ENCODE results near the gene SYT9.

SYT9 gene

GRCh38 chr11:7347611-7348431 lies 96.1 kb downstream of the SYT9 start:
- no peak for DNase-seq

DNA sequence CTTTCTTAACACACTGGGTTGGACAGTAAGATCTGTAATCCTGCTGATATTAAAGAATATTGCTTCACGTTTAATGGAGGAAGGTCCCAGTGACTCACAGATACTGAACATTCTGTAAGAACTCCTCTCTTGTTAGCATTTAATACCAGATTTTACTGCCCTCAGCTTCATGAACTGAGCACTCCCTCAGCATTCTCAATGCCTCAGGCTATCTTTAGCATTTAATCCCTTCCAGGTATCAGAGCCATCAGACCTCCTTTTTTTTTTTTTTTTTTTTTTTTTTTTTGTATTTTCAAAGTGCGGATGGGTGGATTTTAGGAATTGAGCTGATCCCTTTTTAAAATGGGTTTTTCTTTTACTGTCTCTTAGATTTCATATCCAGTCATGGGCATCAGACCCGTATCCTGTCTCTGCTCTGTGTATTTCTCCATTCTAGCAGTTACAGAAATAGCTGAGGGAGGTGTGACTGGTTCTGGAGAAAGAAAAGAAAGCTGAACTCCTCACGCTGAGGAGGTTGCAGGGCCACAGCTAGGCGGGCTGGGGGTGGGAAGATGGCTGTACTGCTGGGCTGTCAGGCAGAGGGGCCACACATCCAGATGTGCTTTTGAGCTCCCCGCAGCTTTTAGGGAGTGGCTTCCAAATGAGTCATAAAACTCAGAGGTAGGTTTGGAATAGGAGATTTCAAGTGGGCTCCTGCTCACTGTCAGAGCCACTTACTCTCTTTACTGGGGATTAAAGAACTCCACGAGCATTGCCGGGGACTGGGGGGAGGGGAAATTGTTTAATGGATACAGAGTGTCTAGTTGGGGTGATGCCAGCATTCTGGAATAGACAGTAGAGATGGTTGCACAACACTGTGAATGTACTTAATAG lies 97.0 kb downstream of the SYT9 start:
- DNase-seq = no peak

- DNase-seq = no peak
Measured at GRCh38 chr11:7351228-7351627, 99.5 kb downstream of the SYT9 start.

DNA sequence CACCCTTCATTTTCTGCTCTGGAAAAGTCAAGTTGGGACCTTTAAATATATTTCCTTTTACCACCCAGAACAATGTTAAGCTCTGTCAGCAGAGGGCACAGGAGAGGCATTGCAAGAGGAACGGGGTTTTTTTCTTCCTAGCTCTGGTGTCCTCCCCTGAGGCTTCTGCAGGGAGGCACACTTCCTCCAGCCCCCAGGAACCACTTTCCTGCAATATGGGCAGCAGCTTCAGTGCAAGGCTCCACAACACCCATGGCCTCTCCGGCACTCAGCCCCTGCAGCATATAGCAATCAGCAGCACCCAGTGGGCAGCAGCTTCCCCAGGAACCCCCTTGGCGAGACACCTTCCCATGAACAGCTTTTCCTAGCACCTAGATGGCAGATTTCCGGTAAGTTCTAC lies 101.4 kb downstream of the SYT9 start:
- no peak for DNase-seq

- no peak for DNase-seq
Measured at GRCh38 chr11:7364660-7365059, 113.0 kb downstream of the SYT9 start.

DNA sequence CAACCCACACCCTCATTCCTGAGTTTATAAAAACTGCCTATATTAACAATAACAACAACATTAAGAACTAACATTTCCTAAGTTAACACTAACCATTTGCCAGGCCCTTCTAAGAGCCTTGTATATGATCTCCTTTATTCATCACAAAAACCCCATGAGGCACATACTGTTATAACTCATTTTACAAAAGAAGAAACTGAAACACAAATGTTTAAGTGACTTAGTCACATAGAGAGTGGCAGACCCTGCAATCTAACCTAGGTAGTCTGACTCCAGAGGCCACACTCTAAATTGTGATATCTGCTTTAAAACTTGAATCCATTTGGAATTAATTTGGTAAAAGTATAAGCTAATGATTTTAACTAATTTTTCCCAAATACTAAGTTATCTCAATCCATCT lies 116.1 kb downstream of the SYT9 start:
- no peak for DNase-seq

GRCh38 chr11:7376386-7376785 lies 124.7 kb downstream of the SYT9 start:
- DNase-seq = no peak

- no peak for DNase-seq
Measured at GRCh38 chr11:7381937-7382336, 130.2 kb downstream of the SYT9 start.

GRCh38 chr11:7383406-7383805 lies 131.7 kb downstream of the SYT9 start:
- DNase-seq = no peak

DNA sequence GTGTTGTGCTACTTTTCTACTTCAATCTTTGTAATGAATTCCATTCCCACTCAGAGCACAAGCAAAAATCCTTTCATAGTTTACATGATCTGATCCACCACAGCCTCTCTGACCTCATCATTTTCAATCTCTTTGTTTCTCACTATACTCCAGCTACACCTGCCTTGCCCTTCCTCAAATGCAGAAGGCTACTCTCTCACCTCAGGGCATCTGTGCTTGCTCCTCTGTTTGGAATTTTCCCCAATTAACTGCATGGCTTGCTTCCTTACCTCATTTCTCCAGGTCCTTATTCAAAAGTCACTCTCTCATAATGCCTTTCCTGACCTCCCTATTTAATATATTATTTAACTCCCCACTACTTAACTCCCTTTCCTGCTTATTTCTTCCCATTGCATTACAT lies 133.0 kb downstream of the SYT9 start:
- no peak for DNase-seq

GRCh38 chr11:7385532-7385931 lies 133.8 kb downstream of the SYT9 start:
- no peak for DNase-seq

DNA sequence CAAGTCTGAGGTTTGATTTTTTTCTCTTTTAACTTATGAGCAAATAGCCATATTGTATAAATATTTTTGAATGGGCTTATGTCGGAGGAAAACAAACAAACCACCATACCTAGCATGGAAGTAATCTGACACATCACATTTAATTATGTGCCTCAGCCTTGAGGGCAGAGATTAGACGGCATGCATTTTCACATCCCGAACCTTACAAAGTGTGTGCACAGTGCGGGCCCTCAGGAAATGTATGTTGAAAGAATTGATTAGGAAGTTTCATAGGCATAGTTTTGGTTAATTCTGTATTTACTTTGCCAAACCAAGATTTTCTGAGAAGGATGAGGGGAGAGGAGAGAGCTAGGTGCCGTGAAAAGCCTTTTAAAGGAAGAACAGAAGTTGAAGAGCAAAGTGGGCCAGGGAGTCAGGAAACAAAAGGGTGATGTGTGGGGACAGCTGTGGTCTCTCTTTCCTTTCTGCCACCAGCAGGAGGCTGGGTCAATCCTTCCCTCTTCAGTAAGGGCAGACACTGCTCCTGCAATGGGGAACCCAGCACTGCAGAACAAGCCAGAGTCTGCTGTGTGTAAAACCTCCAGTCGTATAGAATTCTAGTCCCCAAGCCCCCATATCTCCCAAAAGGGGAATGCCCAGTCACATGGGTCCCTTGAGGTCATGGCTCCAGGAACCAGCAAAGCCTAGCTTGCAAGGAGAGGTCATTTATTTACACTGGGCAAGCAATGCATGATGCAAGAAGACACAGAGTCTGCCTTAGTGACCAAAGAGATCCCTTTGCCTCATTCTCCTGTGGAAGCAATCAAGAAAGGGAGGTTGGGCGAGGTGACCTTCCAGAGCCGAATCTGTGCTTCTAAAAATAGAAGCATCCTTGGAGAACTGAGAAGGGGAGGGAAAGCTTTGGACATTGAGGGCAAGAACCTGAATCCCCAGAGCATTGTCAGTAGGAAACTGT lies 162.5 kb downstream of the SYT9 start:
- DNase-seq = no peak

GRCh38 chr11:7414973-7415817 lies 163.5 kb downstream of the SYT9 start:
- no peak for DNase-seq

GRCh38 chr11:7416080-7416479 lies 164.4 kb downstream of the SYT9 start:
- no peak for DNase-seq

GRCh38 chr11:7417328-7417727 lies 165.6 kb downstream of the SYT9 start:
- no peak for DNase-seq

DNA sequence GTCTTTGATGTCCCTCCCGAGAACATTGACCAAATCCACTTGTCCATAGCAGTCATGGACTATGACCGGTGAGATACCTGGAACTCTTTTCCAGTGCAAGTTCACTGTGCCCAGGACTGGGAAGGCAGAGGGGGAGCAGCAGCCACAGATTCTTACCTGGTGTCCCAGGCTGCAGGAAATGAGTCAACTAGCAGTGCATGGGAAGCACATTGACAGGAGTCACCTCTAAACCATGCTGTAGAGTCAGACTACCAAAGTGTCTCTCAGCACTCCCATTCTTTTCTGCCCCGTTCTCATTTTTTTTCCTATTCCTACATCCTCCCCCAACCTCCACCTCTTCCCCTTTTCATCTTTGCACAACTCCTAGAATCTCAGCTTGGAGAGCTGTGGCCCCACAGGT lies 166.4 kb downstream of the SYT9 start:
- no peak for DNase-seq

DNA sequence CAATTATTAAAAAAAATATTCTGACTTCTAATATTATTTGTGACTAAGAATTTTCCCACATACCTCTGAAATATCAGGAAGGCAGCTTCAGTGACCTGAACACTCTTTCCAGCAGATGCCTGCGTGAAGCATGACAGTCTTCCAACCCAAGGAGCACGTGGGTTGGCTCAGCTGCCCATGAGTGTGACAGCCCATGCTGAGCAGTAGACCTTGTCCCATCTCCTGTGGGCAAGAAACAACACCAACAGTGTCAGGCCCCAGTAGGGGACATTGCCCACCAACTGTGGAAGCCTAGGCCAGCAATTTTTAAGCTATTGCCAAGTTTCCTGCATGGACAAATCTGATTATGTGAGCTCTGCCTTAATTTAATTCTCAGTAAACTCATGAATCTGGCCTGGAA lies 167.2 kb downstream of the SYT9 start:
- no peak for DNase-seq

DNA sequence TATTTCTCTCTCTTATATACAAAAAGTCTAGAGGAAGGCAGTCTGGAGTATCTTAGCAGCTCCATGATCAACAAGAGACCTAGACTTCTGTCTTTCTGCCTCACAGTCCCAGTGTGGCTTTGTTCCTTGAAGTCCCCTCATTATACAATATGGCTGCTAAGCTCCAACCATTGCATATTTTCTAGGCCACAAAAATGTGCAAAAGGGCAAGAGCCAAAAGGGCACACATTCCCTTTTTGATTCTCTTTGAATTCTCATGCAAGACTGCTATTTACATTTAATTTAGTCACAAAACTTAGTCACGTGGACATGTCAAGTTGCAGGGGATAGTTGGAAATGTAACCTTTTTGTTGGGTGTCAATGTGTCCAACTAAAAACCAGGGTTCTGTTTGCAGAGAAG lies 169.4 kb downstream of the SYT9 start:
- no peak for DNase-seq

GRCh38 chr11:7422544-7423331 lies 171.0 kb downstream of the SYT9 start:
- DNase-seq = no peak

DNA sequence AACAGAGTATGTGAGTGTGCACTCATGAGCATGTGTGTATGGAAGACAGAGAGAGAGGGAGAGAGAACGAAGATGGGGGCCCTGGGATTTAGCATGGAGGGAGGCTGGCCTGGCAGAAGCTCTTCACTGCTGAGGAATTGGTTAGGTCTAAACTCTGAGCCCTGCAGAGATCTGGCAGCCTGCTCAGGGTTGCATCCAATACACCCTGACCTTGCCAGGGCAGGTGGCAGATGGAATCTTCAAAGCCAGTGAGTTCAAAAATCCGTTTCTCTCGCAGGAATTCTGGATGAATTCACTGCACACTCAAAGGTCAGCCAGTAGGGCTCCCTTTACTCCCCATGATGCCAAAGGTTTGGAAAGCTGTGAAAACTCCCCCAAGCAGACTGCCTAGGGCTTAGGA lies 172.2 kb downstream of the SYT9 start:
- no peak for DNase-seq

GRCh38 chr11:7427733-7428132 lies 176.0 kb downstream of the SYT9 start:
- no peak for DNase-seq

All from stimulated activated CD4-positive, alpha-beta T cell treated with anti-CD3 and anti-CD28 coated beads, Interleukin-12 subunit alpha, Interleukin-12 subunit beta, amount 100 ng/mL, for 4 hours (primary cell).